OCI-LY3 (cell line): ENCODE data around the gene ANKRD55.

Source experiments
- EZH2phosphoT487 ChIP-seq: fragments of 200-600 bp; shearing (Covaris generic); IDR thresholded peaks from 2 replicates; pipeline ENCODE4 v1.6.1; 2018; ENCODE audit warnings: antibody characterized with exemption, mixed run types, low read depth
- TF ChIP-seq, protein P1 (sequence below): fragments of 200-600, 300-600 bp; sonication (generic); IDR thresholded peaks from 2 replicates; pipeline ENCODE4 v1.5.1; 2014; ENCODE audit warnings: antibody characterized with exemption, low read length, low read depth

DNA sequence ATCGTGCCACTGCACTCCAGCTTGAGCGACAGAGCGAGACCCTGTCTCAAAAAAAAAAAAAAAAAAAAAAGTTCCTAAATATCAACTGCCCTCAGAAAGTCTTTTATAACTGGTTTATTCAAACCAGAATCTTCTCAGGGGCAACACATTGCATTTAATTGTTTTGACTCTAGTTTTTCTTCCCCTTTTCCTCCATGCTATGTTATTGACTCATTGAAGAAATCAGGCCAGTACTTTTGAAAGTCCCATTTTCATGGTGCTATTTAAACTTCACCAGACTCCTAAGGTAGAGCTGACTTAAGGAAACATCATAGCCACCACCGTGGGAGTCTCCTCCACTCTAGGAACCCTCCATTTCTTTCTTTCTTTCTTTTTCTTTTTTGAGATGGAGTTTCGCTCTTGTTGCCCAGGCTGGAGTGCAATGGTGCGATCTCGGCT is 155.3 kb downstream of the ANKRD55 start:
- TF ChIP-seq, protein P1, sequence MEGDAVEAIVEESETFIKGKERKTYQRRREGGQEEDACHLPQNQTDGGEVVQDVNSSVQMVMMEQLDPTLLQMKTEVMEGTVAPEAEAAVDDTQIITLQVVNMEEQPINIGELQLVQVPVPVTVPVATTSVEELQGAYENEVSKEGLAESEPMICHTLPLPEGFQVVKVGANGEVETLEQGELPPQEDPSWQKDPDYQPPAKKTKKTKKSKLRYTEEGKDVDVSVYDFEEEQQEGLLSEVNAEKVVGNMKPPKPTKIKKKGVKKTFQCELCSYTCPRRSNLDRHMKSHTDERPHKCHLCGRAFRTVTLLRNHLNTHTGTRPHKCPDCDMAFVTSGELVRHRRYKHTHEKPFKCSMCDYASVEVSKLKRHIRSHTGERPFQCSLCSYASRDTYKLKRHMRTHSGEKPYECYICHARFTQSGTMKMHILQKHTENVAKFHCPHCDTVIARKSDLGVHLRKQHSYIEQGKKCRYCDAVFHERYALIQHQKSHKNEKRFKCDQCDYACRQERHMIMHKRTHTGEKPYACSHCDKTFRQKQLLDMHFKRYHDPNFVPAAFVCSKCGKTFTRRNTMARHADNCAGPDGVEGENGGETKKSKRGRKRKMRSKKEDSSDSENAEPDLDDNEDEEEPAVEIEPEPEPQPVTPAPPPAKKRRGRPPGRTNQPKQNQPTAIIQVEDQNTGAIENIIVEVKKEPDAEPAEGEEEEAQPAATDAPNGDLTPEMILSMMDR: no peak
- no peak for TF ChIP-seq EZH2phosphoT487
